SK-MEL-5 (cell line): ENCODE data around the gene COL15A1. TPM values are rescaled to one million over a fixed set of nuclear protein-coding genes. Genes with fewer than 3 reads are reported as not detected.

Experiments
- DNase-seq: peaks from one replicate; pipeline ENCODE4 v3.0.0-alpha.2; 2016; ENCODE audit warnings: low read depth, low spot score
- in situ Hi-C: cut with HindIII; loops from 2 replicates; pipeline ENCODE4 v1.10.0; 2016; ENCODE audit warnings: low sequenced_read_pairs, high pct_unique_total_duplicates, low pct_unique_long_range_greater_than_20kb
- total RNA-seq: library from RNA; depleted of rRNA; stranded (reverse); fragments of >200 nt; shearing (Covaris generic); gene quantifications from 2 replicates; pipeline ENCODE4 v1.2.3, GENCODE V29; 2014

COL15A1 gene
- total RNA-seq, 1 experiment from 2014 or later: 0.77 TPM

GRCh38 chr9:99030092-99030511 is 86.4 kb downstream of the COL15A1 start:
- in situ Hi-C loops: no loop called here
- DNase-seq: no peak

GRCh38 chr9:99030610-99031109 is 87.0 kb downstream of the COL15A1 start:
- in situ Hi-C loops: no loop called here
- DNase-seq: no peak

GRCh38 chr9:99031319-99031718 is 87.6 kb downstream of the COL15A1 start:
- no peak for DNase-seq
- in situ Hi-C loops: no loop called here

GRCh38 chr9:99031994-99032393 is 88.3 kb downstream of the COL15A1 start:
- in situ Hi-C loops: no loop called here
- DNase-seq: no peak

GRCh38 chr9:99034149-99034548 is 90.4 kb downstream of the COL15A1 start:
- in situ Hi-C loops: no loop called here
- no peak for DNase-seq

GRCh38 chr9:99035313-99035712 is 91.6 kb downstream of the COL15A1 start:
- DNase-seq: no peak
- in situ Hi-C loops: no loop called here

- in situ Hi-C loops: no loop called here
- DNase-seq: no peak
These were observed 94.2 kb downstream of the COL15A1 start for GRCh38 chr9:99037769-99038483.

GRCh38 chr9:99038484-99038820 is 94.7 kb downstream of the COL15A1 start:
- no peak for DNase-seq
- in situ Hi-C loops: no loop called here

GRCh38 chr9:99039505-99040182 is 95.9 kb downstream of the COL15A1 start:
- no peak for DNase-seq
- in situ Hi-C loops: no loop called here

GRCh38 chr9:99040251-99040900 is 96.7 kb downstream of the COL15A1 start:
- DNase-seq: no peak
- in situ Hi-C loops: no loop called here

- DNase-seq: peak; percentile 44
- in situ Hi-C loops: no loop called here
These were observed 97.3 kb downstream of the COL15A1 start for GRCh38 chr9:99040911-99041582.

GRCh38 chr9:99041618-99042017 is 97.9 kb downstream of the COL15A1 start:
- in situ Hi-C loops: no loop called here
- no peak for DNase-seq

- in situ Hi-C loops: no loop called here
- DNase-seq: no peak
These were observed 98.9 kb downstream of the COL15A1 start for GRCh38 chr9:99042620-99043019.

- no peak for DNase-seq
- in situ Hi-C loops: no loop called here
These were observed 101.1 kb downstream of the COL15A1 start for GRCh38 chr9:99044827-99045226.

- DNase-seq: no peak
- in situ Hi-C loops: no loop called here
These were observed 102.4 kb downstream of the COL15A1 start for GRCh38 chr9:99046068-99046467.

GRCh38 chr9:99046542-99047071 is 102.9 kb downstream of the COL15A1 start:
- DNase-seq: no peak
- in situ Hi-C loops: no loop called here

- in situ Hi-C loops: no loop called here
- no peak for DNase-seq
These were observed 105.5 kb downstream of the COL15A1 start for GRCh38 chr9:99049228-99049627.

- DNase-seq: no peak
- in situ Hi-C loops: no loop called here
These were observed 105.9 kb downstream of the COL15A1 start for GRCh38 chr9:99049641-99050040.
